Kasumi-1 (cell line): ENCODE measurements around the gene PELI3.
"Not testable (repeated sequence)": the region's sequence is repeated elsewhere in the genome, so short reads cannot be mapped to it uniquely, and the experiment has no call there.

Source experiments
- DNase-seq, 2 experiments: peaks; one replicate each; lab custom pipeline; 2025; lab: John Stamatoyannopoulos, UW

PELI3 gene

DNA sequence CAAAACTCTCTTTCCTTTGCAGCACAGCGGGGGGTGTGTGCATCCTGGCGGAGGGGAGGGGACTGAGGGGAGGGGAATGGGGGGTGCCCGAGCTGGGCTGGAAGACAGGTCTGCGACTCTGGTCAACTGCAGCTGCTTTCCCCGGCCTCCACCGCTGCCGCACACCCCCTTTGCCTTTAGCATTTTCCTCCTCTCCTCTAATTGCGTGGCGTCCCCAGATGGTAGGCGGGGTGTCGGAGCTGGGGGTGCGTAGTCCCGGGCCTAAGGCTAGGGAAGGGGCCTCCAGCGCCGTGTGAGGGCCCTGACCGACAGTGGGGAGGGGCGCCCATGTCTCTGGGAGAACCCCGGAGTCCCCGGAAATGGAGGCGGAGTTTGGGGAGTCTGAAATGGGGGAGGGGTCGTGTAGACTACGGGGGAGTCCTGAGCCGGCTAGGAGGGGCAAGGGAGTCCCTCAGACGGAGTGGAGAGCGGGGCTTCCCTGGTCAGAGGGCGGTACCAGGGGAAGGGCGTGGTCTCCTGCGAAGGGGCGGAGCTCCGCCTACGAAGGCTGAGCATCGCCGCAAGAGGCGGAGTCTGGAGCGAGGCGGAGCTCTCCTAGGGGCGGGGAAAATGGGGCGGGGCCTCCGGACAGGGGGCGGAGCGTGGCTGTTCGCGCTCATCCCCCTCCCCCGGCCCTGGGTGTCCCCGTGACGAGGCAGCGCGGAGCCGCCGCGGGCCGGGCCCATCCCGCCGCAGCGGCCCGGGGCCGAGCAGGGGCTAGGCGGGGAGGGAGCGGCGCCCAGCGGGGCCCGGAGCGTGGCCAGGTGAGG, at the start of gene PELI3:
TSS of gene PELI3 (plus strand) at position 681 of the 809 bp plus-strand sequence. CDS start 1,224 bp downstream, outside the sequence.
- peak; percentile 79 to 87 for DNase-seq

DNA sequence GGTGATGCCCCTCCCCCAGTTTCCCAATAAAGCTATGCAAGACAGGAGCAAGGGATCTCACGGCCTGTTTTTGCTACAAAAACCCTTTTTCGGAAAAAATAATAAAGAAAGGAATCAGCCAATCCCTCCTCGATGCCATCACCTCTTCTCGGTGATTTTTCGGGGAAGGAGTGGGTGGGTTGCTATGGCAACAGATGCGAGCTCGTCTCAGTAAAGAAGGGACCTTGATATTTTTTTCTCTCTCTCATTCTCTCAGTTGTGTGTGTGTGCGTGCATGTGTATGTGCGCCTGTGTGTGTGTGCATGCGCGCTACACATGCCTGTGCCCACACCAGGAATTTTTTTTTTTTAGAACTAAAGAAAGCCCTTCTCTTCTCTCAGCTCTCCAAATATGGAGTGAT, 49.7 kb upstream of the PELI3 start:
- no peak for DNase-seq

DNA sequence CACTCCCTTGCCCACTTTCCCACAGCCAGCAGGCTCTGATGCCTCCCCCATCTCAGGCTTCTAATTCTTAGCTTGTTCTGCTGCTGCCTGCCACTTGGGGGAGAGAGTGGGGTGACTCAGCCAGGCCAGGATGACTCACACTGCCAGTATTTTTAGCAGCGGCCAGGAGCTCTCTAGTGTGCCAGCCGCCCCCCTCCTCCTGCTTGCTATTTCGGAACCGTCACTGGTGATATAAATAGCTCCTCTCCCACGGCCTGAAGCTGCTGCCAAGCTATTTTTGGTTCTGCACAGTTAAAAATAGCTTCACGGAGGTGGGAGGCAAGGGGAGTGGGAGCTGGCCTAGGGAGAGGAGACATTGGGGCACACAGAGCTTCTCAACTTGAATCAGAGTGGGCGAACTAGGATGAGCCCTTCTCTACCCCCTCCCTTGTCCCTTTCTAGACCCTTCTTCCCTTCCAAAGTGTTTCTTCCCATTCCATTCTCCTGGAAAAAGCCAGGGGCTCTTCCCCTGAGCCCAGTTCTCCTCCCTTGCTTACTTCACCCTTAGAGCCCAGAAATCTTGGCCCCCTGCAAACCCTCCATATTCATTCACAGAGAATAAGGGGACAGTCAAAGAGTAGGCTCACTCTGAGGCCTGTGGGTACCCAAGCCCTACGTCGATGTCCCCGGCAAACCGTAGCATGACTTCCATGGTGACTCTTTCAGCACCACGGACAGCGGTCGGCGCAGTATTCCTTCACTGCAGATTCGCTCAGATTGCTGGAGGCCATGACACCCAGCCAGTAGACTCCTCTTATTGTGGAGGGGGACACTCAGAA, 48.3 kb upstream of the PELI3 start:
- peak; percentile 94 to 95 for DNase-seq

DNA sequence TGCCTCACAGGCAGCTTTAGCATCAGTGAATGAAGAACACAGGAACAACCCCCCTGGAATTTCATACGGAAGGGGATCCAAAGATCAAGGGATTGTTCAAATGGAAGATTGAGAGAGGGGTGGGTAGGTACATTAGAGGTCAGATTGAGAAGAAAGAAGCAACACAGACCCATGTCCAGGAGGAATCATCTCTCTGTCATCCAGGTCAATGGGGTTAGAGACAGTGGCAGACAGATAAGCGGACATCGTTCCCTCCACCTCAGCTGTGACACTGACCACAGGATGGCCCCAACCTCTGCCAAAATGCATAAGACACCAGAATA, 47.8 kb upstream of the PELI3 start:
- no peak for DNase-seq

GRCh38 chr11:66419825-66420224, 46.9 kb upstream of the PELI3 start:
- DNase-seq = no peak

DNA sequence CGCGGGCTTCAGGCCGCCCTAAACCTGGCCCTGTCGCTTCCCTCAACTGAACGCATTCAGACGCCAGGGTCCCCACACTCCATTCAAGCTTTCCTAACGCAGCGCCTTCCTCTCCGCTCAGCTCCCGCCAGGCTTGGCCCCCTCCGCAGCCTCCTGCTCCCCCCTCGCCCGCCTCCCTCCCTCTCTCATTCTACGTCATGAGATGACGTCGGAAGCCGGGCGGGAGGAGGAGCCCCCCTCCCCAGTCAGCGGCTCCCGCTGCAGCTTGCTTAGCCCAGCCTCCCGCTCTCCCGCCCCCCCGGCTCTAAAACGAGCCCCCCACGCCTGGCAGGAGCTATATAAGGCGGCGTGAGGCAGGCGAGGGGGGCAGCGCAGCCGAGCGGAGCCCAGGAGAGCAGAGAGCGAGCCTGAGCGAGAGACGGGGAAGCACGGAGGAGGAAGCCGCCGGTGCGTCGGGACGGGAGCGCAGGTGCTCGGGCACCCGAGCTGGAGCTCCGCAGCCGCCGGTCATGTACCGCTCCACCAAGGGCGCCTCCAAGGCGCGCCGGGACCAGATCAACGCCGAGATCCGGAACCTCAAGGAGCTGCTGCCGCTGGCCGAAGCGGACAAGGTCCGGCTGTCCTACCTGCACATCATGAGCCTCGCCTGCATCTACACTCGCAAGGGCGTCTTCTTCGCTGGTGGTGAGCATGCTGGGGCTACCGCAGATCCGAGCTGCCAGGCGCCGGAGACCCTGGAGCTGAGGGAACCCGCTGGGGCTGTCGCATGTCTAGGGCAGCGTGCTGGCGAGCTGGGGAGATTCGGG, 45.8 kb upstream of the PELI3 start, which contains the start of gene NPAS4:
TSS of gene NPAS4 (plus strand) at position 365 of the 806 bp plus-strand sequence. CDS start at position 510, 145 bp downstream.
- DNase-seq = no peak

- DNase-seq = peak; percentile 86 to 87
Observed at GRCh38 chr11:66421492-66422205, 45.1 kb upstream of the PELI3 start.

DNA sequence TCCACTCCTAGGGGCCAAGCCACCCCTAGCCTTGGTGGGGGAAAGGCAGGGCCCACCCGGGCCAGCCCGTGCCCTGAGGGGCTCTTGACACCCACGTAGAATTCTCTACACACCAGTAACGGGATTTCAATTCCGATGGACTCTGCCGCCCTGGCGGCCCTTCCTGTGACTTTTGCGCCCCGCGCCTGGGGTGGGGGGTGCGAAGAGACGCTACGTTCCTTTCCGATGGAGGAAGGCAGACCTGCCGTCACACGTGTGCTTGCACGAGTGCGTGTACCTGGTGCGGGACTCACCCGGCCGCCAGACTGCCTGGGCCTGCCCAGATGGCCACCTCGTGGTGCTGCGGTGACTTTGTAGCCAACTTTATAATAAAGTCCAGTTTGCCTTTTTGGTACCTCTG, 40.4 kb upstream of the PELI3 start:
- DNase-seq = no peak

GRCh38 chr11:66428933-66429332, 37.8 kb upstream of the PELI3 start:
- no peak for DNase-seq

DNA sequence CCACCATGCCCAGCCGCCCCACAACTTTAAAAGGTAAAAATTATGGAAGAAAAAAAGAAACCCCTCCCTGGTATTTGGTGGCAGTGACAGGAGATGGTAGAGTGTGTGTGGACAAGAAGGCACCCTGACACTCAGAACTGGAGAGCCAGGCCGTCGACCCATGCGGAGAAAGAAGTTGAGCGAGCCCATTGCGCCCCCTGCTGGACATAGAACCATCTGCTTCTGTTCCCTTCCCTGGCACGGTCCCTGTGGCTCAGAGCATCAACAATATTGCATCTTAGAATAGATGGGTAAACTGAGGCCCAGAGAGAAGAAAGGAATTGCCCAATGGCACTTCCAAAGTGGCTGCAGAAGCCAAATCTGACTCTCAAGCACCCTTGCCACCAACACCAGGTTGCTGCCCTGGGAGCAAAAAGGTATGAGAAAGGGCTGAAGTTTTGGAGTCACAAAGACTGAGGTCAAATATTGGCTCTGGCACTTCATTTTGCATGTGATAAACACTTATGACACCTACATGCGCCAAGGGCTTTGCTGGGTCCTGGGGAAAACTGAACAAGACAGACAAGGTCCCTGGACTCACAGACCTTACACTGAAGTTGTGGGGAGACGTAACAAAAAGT, 36.6 kb upstream of the PELI3 start:
- peak; percentile 77 to 86 for DNase-seq

- DNase-seq = not testable (repeated sequence)
Observed at GRCh38 chr11:66431287-66431686, 35.4 kb upstream of the PELI3 start.

- DNase-seq = not testable (repeated sequence)
Observed at GRCh38 chr11:66431871-66432329, 34.8 kb upstream of the PELI3 start.

DNA sequence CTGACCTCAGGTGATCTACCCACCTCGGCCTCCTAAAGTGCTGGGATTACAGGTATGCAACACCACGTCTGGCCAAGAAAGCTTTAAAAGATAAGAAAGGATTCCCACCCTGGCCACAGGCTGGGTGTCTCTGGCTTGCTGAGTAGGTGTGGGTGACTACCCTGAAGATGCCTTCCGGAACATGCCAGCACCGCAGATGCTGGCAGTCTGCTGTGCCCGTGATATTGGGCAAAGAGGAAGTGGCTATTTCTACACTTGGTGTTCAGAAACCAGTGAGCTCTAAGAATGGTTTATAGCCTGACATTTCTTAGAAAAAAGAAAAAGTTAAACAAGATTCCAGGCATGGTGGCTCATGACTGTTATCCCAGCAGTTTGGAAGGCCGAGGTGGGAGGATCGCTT, 34.1 kb upstream of the PELI3 start:
- DNase-seq = no peak

DNA sequence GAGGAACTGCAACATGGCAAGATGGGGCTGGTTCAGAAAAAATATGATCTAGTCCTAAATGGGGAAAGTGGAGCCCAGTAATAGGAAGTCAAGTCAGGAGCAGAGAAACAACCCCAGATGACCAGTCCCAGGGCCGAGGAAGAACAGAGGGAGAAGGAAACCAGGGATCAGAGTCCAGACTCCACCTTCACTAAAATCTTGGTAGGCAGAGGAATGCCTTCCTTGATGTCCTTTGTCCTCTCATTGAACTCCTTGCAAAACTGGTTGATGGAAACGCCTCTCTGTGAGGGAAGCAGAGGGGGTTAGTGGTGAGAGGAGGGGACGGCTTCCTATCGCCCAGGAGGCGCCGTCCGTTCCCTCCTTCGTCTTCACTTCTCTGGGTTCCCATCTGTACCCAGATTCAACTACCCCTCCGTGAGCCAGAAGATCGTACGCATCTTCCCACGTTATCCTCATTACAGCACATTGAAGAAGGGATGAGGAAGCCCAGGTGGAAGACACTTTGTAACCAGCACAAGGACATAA, 28.7 kb upstream of the PELI3 start:
- no peak for DNase-seq

- DNase-seq = peak; percentile 94 to 95
Observed at GRCh38 chr11:66438504-66439466, 27.9 kb upstream of the PELI3 start, which contains the start of gene MRPL11. Gene MRPL11, minus strand, starts transcription at chr11:66438848. Its CDS starts 94 bp downstream, at chr11:66438754.

- DNase-seq = not testable (repeated sequence)
Observed at GRCh38 chr11:66440101-66440939, 26.4 kb upstream of the PELI3 start.

GRCh38 chr11:66440940-66441282, 25.8 kb upstream of the PELI3 start:
- DNase-seq = not testable (repeated sequence)

DNA sequence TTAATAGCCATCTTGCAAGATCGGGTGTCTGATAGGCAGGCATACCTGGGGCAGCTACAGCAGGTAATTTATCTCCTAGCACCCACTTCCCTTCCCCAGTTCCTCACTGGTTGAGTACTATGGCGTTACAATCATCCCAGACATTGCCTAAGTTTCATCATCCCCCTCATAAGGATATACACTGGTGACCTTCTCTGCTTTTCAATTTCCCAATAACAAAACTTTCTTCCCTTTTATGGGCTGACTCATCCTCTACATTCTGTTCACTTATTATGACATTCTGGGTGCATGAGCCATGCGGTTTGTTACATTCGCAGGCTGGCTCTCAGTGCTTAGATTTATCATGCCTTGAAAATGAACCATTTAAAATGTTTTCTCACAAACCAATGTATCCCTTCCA, 23.1 kb upstream of the PELI3 start:
- DNase-seq = peak; percentile 57 to 83

DNA sequence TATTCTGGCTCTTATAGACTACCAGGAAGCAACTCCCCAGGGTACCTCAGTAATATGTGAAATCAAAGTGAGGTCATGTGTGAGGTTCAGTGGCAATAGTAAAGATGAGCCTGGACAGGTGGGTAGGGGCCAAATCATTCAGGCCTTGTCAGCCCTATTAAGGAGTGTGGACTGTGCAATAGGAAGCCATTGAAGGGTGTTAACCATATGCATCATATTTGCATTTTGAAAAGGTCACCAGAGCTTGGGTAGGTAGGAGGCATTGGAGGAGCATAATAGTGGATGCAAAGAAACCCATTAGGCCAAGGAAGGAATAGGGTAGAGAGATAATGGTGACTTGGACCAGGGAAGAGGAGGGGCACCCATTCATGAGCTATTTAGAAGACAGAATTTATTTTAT, 19.7 kb upstream of the PELI3 start:
- DNase-seq = no peak
